M059J (cell line): Measurements from ENCODE around the gene FOXA2. TPM values are rescaled to one million over a fixed set of nuclear protein-coding genes. Genes with fewer than 3 reads are reported as not detected.
"Not testable (repeated sequence)": the region's sequence is repeated elsewhere in the genome, so short reads cannot be mapped to it uniquely, and the experiment has no call there.

Experiments
- DNase-seq: peaks from one replicate; pipeline ENCODE4 v3.0.0-alpha.2; 2012; ENCODE audit warnings: low read depth
- total RNA-seq: library from RNA; depleted of rRNA; stranded (reverse); fragments of >200 nt; shearing (Covaris generic); gene quantifications from 2 replicates; pipeline ENCODE4 v1.2.3, GENCODE V29; 2014

Gene FOXA2
- total RNA-seq, 1 experiment from 2014 or later = not detected

DNA sequence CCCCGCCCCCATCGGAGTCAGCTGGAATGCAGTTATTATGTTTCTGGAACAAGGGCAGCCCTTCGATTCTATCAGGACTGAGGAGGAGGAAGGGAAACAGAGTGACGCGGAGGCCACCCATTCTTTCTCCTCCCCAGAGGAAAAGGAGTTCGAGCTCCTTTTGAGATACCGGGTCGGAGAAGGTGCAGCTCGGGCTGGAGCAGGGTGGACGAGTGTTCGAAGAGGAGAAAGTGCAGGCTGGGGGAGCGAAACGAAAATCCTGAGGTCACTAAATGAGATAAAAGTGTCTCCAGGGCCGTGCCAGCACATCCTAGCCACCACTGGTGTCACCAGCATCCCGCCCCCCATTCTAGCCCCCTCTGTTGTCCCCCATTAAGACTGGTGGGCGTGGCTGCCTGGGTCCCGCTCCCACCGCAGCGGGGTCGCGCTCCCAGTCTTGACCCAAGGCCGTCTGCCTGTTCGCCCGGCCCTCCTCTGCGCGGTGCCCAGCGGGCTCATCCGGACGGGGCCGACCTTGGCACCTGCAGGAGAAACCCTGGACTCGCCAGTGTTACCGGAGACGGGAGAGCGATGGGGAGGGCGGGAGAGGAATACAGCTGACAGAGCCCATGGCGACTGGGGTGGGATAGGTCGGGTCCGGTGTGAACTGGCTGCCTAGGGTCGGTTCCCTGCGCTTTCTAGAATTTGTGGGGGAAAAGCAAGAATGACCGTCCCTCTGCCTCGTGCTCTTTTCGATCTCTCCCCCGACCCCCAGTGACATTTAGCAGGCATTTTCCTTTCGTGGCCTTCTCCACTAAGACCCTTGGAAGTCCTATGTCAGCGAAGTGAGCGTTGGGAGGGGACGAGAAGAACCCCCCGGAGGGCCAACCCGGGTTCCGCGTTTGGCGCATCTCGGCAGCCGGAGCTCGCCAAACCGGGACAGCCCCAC, 16.2 kb downstream of the FOXA2 start:
- no peak for DNase-seq

DNA sequence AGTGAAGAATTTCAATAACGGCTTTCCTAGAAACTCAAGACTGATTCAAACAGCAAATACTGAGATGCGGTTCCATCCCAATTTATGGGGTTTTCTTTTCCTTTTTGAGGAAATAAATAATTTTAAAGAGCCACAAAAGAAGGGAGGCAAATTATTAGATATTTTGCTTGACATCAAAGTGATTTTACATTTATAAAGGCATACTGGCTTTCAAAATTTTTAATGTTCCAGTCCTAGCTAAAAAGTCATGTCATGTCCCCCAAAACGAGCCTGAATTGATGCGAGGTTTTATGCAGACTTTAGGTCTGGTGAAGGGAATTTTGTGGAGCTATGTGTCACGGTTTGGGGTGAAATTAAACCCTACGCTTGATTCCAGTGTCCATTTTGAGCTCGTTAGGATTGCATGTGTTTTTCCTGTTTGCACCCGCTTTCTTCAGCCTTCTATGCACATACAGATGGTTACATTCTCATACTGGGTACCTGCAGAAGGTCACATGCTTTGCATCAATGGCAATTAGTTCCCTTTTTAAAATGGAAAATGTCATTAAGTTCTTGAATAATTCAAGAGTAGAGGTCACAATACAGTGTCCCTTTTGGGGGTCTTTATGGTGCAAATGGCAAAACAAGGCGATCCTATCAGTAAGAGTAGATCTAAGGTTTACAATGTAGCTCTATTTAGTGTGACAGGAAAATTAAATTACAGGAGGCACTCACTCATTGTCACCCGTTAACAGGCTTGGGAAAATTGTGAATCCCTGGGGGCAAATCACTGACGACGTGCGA, 17.3 kb downstream of the FOXA2 start:
- no peak for DNase-seq

DNA sequence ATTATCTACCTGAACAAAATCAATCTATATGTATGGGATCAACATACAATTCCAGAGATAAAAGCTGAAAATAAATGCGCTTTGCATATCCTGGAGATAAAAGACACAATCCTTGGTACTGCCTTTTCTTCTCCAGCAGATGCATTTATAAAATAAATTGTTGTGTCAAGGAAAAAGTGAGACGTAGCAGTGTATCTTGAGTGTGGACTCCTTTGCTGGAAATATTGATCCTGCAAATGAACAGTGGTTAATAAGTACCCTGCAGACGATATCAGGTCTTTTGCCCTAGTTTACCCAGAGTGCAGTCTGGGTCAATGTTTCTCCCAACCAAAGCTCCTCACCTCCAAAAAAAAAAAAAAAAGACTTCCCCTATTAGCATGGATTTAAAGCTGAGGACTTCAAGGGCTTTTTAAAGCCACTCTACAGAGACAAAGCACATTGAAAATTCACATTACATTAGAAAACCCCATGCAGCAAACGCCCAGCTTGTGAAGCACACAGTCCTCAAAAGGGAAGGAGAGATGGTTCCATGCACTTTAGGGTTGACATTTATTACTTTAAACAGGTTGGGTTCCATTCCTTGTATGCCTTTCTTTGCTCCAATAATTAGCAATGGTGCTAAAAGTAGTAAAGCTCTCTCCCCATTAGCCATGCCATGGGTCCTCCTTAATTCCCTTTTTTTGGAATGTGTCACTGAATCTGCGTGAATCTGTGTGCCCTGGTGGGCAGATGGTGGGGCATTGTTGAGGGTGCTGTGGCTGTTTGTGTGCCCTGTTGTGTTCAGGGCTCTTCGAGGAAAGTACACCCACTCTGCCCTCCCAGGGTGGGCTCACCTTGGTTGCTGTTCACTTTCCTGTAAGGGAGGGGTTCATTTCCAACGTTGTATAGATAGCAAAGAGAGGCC, 21.1 kb downstream of the FOXA2 start:
- DNase-seq = no peak

DNA sequence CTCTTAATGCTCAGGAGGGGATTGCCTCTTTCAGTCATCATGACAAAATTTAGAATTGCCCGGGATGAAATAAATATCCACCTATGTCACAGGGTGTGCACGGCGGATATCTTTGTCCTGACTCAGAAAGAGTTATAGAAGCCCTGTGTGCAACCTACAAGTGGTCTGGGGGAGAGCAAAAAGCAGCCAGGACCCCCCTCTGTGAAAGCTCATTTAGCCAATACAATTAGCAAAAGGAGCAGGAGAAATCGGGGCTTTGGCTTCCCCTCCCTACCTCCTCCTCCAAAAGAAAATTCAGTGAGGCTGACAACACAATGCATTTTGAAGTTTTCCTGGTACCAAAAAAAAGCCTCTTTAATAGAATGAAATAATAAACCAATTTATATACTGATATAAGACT, 21.8 kb downstream of the FOXA2 start:
- no peak for DNase-seq

DNA sequence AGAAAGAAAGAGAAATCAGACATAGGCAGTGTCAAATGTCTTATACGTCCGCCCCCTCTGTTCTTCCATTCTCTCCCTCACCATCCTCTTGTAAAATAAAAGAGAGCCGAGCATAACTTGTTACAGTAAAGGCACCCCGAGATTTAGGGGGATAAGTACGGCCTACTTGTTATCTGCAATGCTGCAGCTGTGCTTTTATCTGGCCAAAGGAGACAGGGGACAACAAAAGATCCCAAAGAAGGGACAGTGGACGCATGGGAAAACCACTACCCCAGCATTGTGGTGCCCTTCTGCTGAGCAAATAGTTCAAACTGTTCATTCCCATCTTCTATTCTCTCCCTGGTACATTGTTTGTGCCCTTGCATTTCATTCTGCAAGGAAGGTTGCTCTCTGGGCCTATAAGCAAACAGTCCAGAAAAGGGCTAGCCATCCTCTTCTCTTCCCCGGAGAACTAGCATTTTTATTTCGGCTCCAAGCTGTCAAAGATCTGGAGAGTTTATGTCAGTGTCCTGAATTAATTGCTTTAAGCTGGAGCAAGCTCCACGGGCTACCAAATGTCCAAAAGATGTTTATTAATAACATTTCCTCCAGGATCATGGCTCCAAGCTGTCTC, 22.3 kb downstream of the FOXA2 start:
- no peak for DNase-seq

DNA sequence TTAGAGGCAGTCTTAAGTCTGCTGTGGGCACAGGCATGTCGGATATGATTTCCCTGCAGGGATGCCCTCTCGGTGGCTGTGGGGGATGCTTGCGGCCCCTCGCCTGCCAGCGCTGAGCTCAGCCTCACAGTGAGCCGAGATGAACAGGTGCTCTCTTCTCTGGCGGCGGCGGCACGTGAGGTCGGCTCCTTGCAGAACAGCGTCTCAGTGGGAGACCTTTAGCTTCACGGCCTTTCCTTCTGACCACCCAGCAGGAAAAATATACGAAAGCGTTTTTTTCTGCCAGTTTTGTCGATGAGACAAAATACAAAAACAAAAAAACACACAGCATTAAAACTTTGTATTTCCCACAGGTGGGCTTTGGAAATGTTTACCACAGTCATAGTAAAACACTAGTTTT, 23.6 kb downstream of the FOXA2 start:
- no peak for DNase-seq

DNA sequence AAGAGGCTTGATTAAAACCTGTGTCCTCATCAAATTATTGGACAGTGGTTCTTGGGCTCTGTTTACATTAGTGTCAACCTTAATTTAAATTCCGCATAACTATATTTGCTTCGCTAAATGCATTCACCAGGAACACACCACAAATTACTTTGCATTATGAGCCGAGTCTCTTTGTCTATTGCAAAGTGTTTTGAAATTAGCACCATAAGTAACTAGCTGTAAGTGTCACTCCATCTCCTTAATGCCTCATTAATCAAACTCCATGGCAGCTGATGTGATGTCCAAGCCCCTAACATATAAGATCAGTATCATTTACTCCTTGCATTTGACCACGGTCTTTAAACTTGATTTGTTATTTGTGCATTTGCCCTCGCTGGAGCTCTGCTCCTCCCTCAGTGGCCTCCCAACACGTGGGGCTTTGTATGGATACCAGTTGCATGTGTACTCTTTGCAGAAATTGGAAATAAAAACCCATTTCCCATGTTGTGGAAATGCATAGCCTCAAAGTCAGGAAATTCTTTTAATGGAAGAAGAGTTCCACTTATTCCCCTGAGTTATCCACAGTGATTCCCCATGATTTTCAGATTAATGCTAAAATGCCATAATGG, 24.6 kb downstream of the FOXA2 start:
- no peak for DNase-seq

DNA sequence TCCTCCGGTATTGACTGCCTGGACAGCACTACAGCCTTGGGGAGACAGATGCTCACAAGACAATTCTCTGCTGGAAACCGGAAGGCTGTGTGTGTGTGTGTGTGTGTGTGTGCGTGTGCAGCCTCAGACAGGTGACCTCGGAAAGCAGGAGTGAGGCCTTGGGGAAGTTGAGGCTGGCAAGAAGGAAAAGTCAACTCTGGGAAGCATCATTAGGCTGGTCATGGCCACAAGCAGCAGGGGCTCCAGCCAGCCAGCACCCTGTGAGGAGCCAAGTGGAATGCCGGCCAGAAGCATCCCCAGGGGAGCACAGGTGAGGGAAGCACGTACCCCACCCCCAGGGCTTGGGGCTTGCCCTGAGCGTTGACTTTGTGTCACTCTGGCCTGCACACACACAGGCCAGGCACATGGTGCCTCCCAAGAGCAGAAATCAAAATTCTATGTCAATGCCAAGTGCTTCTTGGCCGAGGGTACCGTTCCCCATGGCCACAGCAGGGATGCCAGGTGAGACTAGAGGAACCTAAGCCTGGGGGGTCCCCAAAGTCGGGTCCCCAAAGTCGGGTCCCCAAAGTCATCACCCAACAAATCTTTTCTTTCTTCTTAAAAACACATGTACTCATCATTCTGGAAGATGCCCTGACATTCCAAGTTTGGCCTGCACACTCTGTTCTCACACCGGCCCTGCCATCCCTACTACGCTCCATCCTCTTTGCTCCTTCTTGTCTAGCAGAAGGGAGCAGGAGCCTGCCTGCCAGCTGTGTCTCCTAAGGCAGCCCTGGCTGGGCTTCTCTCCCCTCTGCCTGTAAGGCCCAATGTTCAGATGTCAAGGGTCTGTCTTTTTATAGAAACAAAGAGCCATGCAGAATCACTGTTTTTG, 26.7 kb downstream of the FOXA2 start:
- DNase-seq = no peak

DNA sequence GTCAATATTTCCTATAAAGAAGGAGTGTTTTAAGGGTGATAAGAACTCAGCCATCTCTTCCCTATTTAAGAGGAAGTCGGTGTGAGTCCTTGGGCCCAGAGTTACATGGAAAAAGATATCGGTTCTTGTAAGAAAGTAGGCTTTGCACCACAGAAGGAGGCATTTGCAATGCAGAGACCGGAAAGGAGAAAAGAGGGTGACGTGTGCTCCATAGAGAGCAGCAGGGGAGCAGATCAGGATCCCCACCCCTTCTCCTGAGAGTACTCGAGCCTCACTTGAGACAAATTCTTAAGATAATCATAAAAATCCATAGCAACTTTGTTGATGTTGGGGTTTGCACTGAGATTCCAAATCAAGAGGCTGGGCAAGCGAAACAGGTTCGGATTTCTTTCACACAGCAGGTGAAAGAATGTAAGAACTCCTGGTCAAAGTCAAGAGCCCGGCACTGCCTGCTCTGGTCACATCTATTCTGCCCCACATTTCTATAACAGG, 27.8 kb downstream of the FOXA2 start:
- no peak for DNase-seq

DNA sequence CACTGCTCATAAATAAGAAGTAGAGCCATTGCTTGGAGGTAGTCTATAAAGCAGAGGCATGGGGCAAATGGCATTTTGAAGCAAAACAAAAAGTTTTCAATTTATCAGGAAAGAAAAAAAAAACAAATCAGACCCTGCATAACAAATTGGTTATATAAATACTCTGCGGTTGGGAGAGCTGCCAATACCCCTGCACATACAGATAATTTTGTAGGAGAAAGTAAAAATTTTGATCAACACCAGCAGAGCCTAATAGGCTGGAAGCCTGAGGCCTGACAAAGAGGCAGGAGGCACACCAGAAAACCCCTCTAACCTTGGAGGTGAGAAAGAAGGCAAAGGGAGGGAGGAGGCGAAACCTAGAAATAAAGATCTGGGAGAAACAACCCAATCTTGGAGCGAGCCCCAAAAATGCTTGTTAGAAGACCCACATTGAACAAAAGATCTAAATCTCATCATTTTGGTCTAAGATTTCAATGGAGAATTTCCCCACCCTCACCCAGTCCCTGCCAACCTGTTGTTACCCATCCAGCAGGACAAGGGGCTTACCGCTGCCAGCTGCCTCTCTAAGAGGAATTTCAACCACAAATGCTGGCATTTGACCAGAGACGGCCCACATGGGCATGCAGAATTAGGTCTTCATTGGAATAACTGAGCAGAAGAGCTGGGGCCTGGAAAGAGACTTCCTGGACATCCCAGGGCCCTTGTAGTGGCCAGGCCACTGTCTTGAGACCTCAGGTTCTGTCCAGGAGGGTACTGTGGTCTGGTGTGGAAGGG, 28.4 kb downstream of the FOXA2 start:
- no peak for DNase-seq

DNA sequence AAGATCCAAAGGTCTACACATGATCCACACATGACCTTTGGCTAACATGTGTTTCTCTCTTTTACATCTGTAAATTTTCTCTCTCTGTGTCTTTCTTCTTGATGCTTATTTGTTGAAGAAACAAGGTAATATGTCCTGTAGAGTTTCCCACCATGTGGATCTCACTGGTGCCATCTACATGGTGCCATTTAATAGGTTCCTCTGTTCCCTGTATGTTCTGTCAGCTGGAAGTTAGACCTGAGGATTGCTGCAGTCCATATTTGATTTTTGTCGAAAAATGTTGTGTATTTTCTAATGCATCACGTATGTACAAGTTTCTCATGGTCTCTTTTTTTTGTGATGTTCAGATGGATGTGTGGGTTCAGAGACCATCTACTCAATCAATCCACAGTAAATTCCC, 30.0 kb downstream of the FOXA2 start:
- no peak for DNase-seq

DNA sequence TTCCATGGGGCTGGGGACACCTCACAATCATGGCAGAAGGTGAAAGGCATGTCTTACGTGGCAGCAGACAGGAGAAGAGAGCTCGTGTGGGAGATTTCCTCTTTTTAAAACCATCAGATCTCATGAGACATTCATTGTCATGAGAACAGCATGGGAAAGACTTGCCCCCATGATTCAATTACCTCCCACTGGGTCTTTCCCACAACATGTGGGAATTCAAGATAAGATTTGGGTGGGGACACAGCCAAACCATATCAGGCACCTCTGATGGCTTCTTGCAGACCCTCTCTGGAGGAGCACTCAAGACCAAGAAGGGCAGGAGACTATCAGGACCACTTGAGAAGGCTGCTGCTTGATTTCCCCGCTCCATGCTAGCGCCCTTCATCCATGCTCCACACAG, 33.9 kb downstream of the FOXA2 start:
- not testable (repeated sequence) for DNase-seq

DNA sequence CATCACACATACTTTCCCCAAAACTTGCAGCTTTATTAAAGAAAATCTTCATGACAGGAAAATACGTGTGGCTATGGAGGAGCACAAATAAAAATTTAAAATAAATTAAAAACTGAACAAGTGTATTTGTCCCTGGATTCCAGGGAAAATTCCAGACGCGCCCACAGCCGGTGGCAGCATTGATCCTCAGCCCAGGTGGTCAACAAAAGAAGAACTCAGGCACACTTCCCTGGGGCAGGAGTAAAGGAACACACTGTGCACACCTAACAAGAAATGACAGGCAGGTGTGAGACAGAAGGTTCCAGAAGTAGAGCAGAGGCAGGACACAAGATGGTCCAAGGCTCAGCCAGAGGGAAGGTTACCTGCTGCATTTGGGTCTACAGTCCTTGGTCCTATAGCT, 36.3 kb downstream of the FOXA2 start:
- DNase-seq = no peak

DNA sequence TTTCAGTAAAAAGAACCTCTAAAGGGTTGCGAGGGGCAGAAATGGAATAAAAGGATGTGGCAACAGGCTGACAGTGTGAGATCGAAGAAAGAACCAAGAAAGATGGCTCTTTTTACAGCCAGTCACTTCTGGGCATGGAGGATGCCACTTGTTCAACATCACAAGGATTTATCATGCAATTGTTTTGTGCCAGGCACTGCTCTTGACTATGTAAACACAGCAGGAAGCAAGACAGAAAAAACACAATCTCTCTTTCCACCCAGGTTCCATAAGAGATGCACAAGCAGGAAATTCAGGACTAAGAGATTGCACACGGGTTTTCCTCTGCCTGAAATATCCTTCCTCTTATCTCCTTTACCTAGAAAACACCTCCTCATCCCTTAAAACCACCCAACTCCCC, 38.0 kb downstream of the FOXA2 start:
- no peak for DNase-seq

DNA sequence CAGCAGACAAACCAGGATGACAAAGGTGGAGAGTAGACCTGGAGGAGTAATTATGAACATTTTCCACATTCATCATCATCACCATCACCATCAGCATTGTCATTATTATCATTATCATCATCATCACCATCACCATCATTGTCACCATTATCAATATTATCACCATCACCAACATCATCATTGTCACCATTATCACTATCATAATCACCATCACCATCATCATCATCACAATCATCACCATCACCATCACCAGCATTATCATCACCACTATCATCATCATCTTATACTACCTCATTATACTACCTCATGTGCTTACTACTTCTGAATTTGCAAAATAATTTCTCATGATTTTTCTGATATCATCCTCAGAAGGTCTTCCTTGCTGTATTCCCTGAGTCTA, 39.3 kb downstream of the FOXA2 start:
- no peak for DNase-seq

DNA sequence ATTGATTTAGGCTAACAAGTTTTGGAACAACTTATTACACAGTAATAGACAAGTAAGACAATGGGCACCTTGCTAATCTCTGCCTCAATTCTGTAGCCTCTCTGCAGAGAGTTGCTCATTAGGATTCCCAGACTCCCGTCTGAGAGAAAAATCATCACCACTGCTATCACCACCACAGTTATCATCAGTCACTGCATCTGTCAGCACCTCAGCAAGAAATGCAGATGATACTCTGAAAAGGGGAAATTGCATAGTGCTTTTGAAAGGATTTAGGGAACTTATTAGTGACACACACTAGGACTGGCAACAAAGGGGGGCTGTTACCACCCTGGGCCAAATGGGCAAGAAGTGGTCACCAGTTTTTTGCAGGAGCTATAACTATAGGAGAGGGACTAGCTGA, 39.9 kb downstream of the FOXA2 start:
- DNase-seq = no peak

DNA sequence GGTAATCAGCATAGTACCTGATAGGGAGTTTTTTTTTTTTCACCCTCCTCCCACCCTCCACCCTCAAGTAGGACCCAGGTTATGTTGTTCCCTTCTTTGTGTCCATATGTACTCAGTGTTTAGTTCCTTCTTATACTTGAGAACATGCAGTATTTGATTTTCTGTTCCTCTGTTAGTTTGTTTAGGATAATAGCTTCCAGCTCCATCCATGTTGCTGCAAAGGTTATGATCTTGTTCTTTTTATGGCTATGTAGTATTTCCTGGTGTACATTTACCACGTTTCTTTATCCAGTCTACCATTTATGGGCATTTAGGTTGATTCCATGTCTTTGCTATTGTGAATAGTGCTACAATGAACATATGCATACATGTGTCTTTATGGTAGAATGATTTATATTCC, 41.9 kb downstream of the FOXA2 start:
- DNase-seq = no peak

DNA sequence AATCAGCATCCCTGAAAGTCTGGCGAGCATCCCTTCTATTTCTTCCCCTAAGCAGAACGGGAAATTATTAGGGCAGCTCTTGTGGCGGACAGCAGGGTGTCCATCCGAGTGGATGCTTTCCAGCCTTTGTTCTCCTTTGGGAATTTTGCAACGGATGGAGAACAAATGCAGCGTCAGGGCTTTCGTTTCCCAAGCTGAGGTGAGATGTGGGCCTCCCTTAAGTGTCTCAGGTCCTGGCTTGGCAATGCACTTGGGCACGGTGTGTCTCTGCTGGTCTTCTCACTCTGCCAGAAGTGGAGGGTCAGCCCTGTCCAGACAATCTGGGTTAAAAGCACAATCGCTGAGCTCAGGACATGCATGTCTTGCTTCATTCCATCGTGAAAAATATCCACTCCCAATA, 43.5 kb downstream of the FOXA2 start:
- DNase-seq = no peak
